TTC549 (cell line): Measurements from ENCODE around the gene SLC16A3.
"Not testable (repeated sequence)": the region's sequence is repeated elsewhere in the genome, so short reads cannot be mapped to it uniquely, and the experiment has no call there.

Experiments
- FAIRE-seq: peaks from 2 replicates; lab custom pipeline; 2012; peaks lifted over from hg19 to GRCh38; lab: Jason Lieb, UNC

SLC16A3 gene

DNA sequence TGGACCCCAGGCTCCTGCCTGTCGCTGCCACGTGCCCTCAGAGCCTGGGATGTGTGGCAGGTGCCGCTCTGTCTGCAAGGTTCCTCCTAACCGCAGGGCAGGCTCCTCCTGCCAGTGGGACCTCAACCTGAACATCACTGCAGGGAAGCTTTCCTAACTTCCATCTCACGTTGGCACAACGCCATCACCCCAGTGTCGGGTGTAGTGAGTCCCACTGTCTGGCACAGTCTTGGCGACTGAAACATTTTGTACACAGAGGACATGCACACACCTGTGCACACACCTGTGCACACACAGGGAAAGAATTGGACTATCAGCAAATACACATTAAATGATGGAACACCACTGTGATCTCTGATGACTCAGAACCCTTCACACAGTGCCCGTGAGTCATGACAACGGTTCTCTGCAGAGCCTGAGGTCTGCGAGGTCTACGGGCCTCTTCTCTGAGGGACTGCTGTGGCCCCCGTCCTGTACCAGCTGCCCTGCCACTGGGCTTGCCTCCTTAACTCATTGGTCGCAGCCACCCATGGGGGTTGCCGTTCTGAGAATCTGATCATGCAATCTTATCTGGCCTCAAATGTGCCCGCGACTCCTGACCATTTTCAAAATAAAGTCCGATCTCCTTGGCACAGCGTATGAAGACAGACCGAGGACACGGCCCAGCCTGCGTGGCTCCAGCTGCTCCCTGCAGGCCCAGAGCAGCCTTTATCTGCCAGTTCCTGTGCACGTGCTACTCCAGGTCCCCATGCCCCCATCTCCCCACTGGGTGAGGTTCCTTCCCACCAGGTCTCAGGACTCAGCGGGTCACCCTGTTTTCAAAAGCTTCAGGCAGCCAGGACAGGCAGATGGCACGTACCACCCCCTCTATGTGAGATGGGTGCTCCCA is 23.8 kb upstream of the SLC16A3 start:
- FAIRE-seq = no peak

- no peak for FAIRE-seq
These were observed 22.9 kb upstream of the SLC16A3 start for GRCh38 chr17:82205720-82206508.

GRCh38 chr17:82210655-82211054 is 18.2 kb upstream of the SLC16A3 start:
- FAIRE-seq = not testable (repeated sequence)

DNA sequence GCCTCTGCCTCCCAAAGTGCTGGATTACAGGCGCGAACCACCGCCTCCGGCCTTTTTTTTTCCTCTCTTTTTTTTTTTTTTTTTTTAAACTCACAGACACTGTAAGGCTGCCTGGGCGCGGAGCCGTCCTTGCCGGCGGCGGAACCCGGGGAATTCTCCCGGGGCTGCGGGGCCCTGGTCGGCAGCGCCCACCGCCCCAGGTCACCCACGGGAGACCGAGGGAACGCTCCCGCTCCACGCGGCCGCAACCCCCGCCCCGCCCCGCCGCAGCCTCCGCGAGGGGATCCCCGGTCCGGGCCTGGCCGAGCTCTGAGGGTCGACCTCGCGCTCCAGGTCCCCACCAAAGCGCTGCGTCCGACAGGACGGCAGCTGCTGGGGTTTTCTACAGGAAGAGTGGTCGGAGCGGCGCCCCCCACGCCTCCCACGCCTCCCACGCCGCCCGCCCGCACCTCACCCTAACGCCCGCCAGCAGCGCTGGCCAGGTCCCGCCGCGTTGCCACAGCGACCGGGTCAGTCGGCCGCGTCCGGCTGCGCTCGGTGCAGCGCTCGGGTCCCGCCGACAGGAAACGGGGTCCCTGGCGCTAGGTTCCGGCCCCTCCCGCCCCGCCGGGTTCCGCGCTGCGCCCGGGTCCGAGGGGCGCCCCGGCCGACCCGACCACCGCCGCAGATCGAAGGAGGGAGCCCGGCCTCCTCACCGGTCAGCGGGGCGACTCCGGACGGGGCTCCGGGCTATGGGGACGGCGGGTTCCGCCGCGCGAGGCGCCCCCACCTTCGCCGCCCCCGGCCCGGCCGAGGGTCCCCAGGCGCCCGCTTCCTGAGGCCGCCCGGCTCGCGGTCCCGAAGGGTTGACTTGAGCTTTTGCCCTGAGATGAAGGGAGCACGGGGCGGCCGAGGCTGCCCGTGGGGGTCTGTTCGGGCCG is 16.3 kb upstream of the SLC16A3 start, which contains the start of gene CCDC57:
Gene CCDC57, minus strand, starts transcription at position 512 of the 920 bp plus-strand sequence. CDS start 10,898 bp downstream, outside the sequence.
- no peak for FAIRE-seq

DNA sequence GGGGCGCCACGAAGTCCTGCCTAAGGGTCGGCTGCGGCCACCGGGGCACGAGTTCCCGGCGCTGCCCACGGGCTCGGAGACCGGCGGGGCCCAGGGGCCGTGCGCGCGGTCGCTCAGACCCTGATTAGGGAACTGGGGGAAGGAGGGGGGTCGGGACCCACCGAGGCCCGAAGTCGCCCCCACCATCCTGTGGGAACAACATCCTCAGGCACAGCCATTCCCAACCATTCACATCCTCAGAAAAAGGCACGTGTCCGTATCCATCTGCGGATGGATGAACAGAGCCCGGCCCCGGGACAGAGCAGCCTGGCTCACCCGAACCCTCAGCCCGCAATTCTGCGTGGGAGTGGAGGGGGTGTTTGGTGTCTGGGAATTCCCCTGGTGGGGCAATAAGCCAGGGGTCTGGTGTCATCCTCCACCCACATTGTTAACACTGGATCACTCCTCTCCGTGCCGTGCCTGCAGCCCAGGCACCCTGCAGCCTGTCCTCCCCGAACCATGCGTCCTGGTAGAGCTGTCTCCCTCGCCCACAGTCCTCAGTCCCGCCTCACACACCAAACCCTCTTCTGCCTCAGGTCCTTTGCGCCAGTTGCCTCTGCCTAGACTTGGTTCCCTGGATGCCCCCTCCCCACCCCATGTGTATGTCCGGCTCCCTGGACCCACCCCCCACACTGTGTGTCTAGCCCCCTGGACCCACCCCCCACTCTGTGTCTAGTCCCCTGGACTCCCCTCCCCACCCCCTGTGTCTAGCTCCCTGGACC is 15.4 kb upstream of the SLC16A3 start:
- FAIRE-seq = no peak

GRCh38 chr17:82214012-82214628 is 14.7 kb upstream of the SLC16A3 start:
- FAIRE-seq = no peak

GRCh38 chr17:82215095-82215971 is 13.5 kb upstream of the SLC16A3 start:
- no peak for FAIRE-seq

DNA sequence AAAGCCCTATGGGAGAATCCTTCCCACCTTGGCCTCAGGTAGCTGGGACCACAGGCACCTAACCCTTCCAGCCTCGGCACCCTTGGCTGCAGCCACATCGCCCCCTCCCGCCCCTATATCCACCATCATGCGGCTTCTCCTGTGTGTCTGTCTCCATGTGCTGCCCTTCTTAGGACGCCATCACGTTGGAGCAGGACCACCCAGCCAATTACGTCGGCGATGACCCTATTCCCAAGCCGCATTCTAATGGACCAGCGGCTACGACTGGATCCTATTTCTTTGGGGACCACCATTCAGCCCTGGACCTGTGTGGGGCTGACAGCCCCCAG is 12.9 kb upstream of the SLC16A3 start:
- no peak for FAIRE-seq

GRCh38 chr17:82216301-82217119 is 12.3 kb upstream of the SLC16A3 start:
- no peak for FAIRE-seq

DNA sequence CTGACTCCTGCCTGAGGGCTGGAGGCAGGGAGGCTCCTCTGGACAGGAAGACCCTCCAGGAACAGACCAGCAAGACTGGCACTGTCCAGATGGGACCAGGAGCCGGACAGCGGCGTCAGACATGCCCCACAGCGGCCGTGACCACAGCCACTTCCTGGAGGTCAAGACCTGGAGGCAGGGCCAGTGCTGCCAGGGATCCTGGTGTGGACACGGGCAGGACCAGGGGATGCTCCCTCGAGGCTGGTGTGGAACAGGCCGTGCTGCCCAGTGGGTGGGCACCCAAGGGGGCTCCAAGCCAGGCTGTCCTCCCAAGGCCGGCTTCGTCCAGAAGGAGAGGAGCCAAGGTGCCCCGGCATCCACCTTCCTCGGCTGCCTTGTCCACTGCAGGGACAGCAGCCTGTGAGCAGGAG is 11.7 kb upstream of the SLC16A3 start:
- FAIRE-seq = no peak

DNA sequence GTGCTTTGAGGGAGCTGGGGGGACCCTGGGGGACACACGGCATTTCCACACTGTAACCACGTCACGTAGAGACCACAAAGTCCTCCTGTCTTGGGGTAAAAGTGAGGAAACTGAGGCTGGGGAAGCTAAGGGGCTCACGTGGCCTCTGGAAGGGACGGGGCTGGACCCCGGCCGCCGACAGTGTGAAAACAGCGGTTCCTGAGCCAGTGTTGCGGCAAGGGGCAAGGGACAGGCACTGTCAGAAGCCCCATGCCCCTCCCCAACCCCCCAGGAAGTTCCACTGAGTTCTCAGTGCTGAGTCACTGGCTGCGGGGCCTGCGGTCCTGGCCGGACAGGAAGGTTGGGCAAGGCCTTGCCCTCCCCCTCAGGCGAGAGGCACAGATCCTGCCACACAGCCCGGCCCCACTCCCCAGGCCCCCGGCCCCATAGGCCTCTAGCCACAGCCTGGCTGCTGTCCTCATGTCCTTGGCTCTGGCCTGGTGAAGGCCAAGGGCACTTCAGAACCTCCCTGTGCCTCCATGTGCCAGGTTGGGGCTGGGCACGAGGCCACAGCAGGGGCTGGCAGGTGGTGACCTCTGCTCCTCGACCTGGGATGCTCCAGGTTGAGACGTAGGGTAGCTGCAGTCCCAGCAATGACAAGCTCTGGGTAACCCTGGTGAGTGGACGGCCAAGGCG is 11.2 kb upstream of the SLC16A3 start:
- no peak for FAIRE-seq

GRCh38 chr17:82218349-82219075 is 10.3 kb upstream of the SLC16A3 start:
- no peak for FAIRE-seq

GRCh38 chr17:82219083-82219482 is 9.8 kb upstream of the SLC16A3 start:
- no peak for FAIRE-seq

GRCh38 chr17:82219753-82220709 is 8.8 kb upstream of the SLC16A3 start:
- FAIRE-seq = no peak

DNA sequence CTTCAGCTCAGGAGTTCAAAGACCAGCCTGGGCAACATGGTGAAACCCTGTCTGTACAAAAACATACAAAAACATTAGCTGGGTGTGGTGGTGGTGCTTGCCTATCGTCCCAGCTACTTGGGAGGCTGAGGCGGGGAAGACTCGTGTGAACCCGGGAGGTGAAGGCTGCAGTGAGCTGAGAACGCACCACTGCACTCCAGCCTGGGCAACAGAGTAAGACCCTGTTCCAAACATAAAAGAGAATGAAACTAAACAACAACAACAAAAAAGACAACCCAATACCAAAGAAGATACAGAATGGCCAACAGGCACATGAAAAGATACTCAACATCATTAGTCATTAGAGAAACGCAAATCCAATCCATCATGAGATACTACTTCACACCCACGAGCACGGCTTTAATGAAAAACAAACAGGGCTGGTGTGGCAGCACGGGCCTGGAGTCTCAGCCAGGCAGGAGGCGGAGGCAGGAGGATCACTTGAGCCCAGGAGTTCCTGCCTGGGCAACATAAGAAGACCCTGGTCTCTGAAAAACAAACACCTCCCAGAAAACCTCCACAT is 7.4 kb upstream of the SLC16A3 start:
- no peak for FAIRE-seq

- FAIRE-seq = no peak
These were observed 6.0 kb upstream of the SLC16A3 start for GRCh38 chr17:82222816-82223215.
